GM19043 (cell line): ENCODE data around the gene CCDC169.
"Not testable (repeated sequence)": the region's sequence is repeated elsewhere in the genome, so short reads cannot be mapped to it uniquely, and the experiment has no call there.

ENCODE experiments used
- ATAC-seq: cut with Tn5 transposase; IDR thresholded peaks from one replicate; pipeline ENCODE4 v1.9.1; 2021; ENCODE audit warnings: low read depth; ENCODE audit not compliant: unreplicated experiment

The CCDC169 gene

DNA sequence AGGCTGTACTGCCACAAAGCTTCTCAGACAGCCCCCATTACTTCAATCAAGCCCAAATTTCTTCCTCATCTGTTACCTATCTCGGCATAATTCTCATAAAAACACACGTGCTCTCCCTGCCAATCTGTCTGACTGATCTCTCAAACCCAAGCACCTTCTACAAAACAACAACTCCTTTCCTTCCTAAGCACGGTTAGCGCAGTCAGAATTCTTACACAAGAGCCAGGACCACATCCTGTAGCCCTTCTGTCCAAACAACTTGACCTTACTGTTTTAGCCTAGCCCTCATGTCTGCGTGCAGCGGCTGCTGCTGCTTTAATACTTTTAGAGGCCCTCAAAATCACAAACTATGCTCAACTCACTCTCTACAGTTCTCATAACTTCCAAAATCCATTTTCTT is 22.2 kb upstream of the CCDC169 start:
- ATAC-seq: not testable (repeated sequence)

DNA sequence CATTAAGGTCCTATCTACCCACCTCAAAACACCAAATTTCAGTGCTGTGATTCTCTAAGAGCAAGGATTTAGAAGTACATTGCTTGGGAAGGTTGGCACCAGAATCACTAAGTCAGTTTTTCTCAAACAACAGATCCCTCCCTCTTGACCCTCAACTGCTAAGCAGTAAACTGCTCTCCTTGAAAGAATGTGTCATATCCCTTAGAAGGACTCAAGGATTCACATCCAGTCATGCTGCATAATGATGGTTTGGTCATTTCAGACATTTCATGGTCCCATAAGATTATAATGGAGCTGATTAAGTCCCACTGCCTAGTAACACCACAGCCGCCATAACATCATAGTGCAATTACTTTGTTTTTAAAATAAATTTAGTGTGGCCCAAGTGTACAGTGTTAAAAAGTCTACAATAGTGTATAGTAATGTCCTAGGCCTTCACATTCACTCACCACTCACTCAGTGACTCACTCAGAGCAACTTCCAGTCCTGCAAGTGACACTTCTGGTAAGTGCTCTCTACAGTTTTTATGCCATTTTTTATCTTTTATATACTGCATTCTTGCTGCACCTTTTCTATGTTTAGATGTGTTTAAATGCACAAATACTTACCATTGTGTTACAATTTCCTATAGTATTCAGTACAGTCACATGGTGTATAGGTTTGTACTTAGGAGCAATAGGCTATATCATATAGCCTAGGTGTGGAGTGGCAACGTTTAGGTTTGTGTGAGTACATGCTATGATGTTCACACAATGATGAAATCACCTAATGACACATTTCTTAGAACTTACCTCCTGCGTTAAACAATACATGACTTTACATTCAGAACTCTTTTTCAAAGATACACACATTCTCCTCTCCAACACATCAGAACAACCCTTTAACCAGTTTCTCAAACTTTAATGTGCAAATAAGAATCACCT is 15.7 kb upstream of the CCDC169 start:
- no peak for ATAC-seq

DNA sequence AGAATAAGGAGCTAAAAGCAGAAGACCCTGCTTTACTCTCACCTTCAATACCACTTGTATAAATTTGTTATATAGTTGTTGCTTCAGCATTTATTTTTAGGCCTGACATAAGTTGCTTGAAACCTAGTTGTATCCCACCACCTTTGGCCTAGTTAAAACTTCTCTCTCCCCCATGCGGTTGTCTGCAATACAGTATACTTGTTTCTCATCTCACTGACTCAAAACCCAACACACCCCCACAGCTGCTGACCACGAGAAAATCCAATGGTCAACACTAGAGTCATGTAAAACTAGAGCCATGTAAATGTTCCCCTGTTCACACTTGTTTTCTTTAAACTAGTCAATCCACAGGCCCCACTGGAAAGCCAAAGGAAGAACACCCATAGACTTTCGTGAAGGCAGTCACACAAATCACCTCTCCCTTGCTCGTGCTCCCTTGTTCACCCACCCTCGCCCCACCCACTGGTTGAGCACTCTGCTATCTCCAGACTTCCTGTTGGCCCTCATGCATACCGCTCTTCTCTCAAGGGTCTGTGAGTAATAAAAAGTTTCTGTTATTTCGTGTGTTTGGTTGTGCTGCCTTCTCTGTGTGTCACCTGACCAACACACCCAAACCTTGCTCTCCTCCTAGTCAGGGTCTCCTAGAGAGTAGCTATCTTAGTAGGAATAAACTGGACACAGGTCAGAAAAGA is 12.9 kb upstream of the CCDC169 start:
- ATAC-seq: no peak

DNA sequence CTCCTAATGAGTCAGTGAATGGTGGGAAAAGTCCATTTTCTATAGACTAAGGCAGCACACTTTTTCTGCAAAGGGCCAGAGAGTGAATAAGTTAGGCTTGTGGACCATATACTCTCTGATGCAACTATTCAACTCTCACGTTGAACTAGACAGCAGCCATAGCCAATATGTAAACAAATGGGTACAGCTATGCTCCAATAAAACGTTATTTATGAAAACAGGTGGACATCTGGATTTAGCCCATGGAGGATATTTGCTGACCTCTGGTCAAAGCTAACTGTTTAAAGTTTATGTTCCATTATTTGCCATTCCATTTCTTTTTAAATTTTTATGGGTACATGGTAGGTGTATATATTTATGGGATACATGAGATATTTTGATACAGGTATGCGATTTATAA is 4.7 kb upstream of the CCDC169 start:
- ATAC-seq: no peak

DNA sequence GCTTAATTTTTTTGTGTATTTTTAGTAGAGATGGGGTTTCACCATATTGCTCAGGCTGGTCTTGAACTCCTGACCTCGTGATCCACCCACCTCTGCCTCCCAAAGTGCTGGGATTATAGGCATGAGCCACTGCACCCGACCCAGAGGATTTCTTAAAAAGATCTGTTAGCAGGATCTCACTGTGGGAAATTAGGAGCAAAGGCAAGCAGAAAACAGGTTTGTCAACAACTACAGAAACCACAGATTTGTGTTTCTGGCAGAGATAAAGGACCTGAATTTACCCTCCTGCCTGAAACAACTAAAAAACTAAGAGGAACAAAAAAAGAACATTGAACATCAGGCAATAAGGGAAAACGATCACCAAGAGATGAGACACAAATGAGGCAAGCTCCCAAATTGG is 1.9 kb upstream of the CCDC169 start:
- ATAC-seq: not testable (repeated sequence)

DNA sequence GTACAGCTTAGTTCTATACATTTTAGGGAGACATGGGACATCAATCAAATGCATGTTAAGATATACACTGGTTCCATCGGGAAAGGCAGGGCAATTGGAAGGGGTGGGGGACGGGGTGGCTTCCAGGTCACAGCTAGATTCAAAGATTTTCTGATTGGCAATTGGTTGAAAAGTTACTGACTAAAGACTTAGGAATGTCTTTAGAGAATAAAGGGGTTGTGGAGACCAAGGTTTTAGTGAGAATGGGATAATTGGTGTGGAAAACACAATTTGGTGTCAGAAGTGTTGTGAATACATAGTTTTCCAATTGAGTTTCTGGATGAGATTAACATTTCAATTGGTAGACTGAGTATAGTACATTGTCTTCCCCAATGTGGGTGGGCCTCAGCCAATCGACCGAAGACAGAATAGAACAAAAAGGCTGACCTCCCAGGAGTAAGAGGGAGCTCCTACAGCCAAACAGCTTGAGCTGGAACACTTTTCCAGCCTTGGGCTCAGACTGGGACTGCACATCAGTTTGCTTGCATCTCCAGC is 988 bp upstream of the CCDC169 start:
- ATAC-seq: no peak

DNA sequence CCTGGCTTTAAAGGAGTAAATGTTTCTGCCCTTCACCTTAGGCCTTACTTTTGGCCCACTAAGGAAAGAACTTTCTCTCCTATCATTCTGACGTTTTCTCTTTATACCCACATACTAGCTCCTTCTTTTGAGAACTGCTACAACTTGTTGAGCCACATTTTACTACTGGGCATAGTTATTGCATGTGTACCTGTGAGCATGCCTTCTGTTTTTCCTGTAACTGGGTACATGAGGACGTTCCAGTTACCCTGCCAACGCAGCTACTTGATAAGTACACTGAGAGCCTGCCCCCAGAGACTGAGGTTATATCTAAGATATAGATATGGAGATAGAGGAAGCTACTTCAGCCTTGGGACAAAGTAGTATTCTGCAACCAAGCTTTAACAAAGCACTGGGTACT is 3.5 kb downstream of the CCDC169 start:
- ATAC-seq: no peak

GRCh38 chr13:36293497-36293896 is 4.1 kb downstream of the CCDC169 start:
- ATAC-seq: no peak

DNA sequence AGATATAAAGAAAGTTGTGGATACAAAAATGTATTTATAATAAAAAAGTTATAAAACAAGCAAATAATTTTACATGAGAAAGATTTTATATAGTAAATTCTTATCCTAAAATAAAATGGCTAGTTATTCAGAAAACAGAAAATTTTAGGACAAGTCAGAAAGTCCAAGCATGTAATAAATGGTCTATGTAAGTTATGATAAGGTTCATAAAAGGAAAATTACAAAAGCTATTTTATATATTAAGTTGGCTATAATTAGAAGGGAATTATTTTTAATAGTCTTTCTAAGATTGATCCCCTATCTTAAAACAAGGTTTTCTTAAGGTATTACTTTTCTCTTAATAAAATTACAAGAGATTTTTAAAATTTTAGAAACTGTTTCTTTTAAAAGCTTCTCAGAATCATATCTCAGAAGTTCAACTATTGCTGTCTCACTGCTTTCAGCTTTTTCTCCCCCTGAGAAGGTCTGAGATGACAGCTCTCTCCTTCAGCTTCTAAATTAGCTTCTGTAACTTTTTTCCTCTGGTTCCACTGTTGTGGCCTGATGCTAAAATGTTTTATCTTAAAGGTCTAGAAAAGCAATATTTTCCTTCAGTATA is 8.7 kb downstream of the CCDC169 start:
- ATAC-seq: no peak

GRCh38 chr13:36286006-36286405 is 11.6 kb downstream of the CCDC169 start:
- ATAC-seq: no peak

- ATAC-seq: no peak
Observed at GRCh38 chr13:36282821-36283432, 14.7 kb downstream of the CCDC169 start.

- ATAC-seq: no peak
Observed at GRCh38 chr13:36275190-36276002, 22.2 kb downstream of the CCDC169 start.

- ATAC-seq: no peak
Observed at GRCh38 chr13:36273431-36273830, 24.2 kb downstream of the CCDC169 start.

- ATAC-seq: no peak
Observed at GRCh38 chr13:36261976-36262375, 35.6 kb downstream of the CCDC169 start.

DNA sequence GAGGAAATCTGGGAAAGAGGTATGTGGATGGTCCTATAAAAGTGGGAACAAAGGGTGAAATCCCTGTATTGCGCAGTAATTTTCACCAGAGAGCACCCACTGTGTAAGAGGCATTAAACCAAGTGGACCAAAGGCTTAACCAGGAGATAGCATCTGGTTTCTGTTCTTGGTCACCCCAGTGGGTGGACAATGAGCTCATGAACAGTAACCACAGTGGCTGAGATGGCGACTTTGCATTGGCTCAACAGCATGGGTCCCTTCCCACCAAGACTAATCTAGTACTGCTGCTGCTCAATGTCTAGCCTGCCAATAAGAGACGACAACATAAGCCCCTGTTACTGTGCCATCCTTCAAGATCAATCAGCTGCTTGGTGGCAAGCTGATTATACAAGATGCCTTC is 36.6 kb downstream of the CCDC169 start:
- no peak for ATAC-seq

DNA sequence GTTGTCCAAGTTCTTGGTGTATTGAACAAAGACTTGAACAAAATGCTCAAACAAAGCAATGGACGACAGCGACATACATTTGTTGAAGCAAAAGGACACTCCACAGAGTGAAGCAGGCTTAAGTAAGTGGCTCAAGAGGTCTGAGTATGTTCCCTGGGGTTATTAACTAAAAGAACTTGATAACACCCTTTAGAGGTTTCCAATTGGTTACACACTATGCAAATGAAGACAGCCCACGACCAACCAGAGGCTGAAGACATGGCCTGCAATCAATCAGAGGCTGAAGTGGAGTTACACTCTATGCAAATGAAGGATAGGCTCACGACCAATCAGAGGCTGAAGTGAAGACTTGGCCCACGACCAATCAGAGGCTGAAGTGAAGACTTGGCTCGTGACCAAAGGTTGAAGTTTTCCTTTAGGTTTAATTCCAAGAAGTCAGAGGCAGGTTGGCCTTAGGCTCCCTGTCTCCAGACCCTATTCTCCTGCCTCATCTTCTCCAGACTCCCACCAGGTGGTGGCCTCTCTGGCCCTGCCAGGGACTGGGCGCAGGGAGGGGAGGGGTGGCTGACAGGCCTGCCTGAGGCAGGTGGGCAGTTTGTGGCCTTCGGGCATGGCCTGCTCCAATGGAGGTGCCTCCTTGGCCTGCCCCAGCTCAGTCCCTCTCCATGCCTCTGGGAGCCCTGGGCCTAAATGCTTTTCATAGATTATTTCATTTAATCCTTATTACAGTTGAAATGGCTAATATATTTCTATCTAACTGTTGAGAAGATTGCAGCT is 38.1 kb downstream of the CCDC169 start:
- ATAC-seq: no peak

GRCh38 chr13:36258831-36259230 is 38.8 kb downstream of the CCDC169 start:
- no peak for ATAC-seq

DNA sequence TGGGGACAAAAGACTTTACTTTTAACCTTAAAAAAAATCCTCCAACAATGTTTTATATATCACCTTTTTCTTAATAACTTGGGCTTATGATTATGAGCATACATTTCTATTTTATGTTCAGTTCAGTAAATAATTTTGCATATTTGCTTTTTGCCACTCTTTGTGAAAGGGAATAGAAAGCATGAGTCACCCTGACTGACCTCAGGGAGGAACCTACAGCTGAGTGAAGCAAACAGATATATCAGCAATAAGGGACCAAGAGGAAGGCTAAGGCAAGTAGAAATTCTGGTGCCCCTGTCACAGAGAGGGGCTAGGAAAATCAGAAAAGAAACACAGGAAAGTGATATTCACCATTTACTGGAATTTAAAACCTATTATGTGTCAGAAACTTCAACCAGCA is 46.1 kb downstream of the CCDC169 start:
- ATAC-seq: no peak

DNA sequence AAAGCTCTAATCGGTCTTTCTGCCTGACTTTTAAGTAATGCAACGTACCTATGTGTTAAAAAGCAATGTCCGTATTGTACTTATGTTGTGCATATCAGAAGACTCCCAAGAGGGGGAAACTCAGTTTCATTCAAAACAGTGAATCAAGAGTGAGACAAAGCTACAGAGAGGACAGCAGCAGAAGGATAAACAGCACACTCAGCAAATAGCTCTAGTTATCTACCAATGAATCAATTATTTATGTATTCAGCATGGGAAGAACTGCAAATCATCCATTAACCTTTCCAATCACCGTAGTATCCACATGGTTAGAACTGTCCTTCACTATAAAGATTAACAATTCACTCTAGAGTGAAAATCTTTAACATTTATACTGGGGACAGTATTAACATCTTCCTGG is 46.6 kb downstream of the CCDC169 start:
- ATAC-seq: no peak
